Astrocyte (in vitro differentiated cells and primary cell): Measurements from ENCODE around the gene PRKG1.

Experiments
- EZH2 ChIP-seq: IDR thresholded peaks from 2 replicates; pipeline ENCODE4 v1.6.1; 2012; ENCODE audit warnings: mild to moderate bottlenecking, low read length, inconsistent platforms; ENCODE audit not compliant: insufficient read depth
- TF ChIP-seq, protein P1 (sequence below): IDR thresholded peaks from 2 replicates; pipeline ENCODE4 v1.5.1; 2011; ENCODE audit warnings: low read depth, mild to moderate bottlenecking, inconsistent platforms, low read length, moderate library complexity; ENCODE audit not compliant: insufficient read depth

DNA sequence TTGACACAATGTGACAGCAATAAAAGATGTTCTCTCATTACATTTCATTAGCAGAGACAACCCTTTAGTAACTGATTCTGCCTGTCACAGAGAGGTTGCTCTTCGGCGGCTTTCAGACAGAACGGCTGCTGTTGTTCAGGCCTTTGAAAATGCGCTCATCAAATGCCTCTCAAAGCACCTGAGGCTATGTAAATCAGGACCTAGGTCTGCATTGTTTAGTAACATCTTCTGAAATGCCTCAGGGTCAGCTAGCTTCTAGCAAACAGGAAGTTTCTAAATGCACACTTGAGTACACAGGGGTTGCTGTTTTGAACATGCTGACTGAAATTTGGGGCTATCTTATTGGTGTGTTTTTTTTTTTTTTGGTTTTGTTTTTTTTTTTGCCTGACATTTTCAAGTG, 1096.5 kb downstream of the PRKG1 start:
- TF ChIP-seq, protein P1, sequence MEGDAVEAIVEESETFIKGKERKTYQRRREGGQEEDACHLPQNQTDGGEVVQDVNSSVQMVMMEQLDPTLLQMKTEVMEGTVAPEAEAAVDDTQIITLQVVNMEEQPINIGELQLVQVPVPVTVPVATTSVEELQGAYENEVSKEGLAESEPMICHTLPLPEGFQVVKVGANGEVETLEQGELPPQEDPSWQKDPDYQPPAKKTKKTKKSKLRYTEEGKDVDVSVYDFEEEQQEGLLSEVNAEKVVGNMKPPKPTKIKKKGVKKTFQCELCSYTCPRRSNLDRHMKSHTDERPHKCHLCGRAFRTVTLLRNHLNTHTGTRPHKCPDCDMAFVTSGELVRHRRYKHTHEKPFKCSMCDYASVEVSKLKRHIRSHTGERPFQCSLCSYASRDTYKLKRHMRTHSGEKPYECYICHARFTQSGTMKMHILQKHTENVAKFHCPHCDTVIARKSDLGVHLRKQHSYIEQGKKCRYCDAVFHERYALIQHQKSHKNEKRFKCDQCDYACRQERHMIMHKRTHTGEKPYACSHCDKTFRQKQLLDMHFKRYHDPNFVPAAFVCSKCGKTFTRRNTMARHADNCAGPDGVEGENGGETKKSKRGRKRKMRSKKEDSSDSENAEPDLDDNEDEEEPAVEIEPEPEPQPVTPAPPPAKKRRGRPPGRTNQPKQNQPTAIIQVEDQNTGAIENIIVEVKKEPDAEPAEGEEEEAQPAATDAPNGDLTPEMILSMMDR = no peak
- TF ChIP-seq EZH2 = no peak
